PC-9 (cell line): Measurements from ENCODE around the gene SLC35F4. TPM values are rescaled to one million over a fixed set of nuclear protein-coding genes. Genes with fewer than 3 reads are reported as not detected.

Experiments
- BruUV-seq: library from RNA; stranded (reverse); fragments of 400-500 nt; replicated peaks from 2 replicates; lab custom pipeline; 2021; lab: Mats Ljungman, UMichigan
- CTCF ChIA-PET: fragments of 300-600 bp; sonication (Branson Sonifier 250); formaldehyde crosslinking; loops from one replicate; lab custom pipeline; 2022; ENCODE audit warnings: antibody characterized with exemption; lab: Charles Lee
- POLR2A ChIA-PET: fragments of 300-600 bp; sonication (Branson Sonifier 250); formaldehyde crosslinking; loops from one replicate; lab custom pipeline; 2022; ENCODE audit warnings: antibody characterized with exemption; ENCODE audit not compliant: unreplicated experiment; lab: Charles Lee
- DNase-seq, 2 experiments: peaks; one replicate each; pipeline versions ENCODE4 v3.0.0 to v3.0.0-alpha.2; 2015 to 2022; ENCODE audit warnings: mixed read lengths in 1 of 2
- H2AFZ ChIP-seq: fragments of 200-600 bp; sonication (generic); 2 replicates; pipeline ENCODE4 v1.8.1; 2017; ENCODE audit warnings: antibody characterized with exemption
- H3F3A ChIP-seq: fragments of 200-600 bp; sonication (generic); 2 replicates; pipeline ENCODE4 v1.8.1; 2017; ENCODE audit warnings: antibody characterized with exemption, mild to moderate bottlenecking, low read depth; ENCODE audit not compliant: insufficient read depth
- H3K27ac ChIP-seq: fragments of 200-600 bp; sonication (generic); 2 replicates; pipeline ENCODE4 v1.6.1; 2016; ENCODE audit warnings: mixed run types
- H3K27me3 ChIP-seq: fragments of 200-600 bp; sonication (generic); 2 replicates; pipeline ENCODE4 v1.6.1; 2016; ENCODE audit warnings: low read depth, mixed run types; ENCODE audit not compliant: insufficient read depth
- H3K36me3 ChIP-seq: fragments of 200-600 bp; sonication (generic); 2 replicates; pipeline ENCODE4 v1.6.1; 2016; ENCODE audit warnings: low read depth, mixed run types
- H3K4me1 ChIP-seq: fragments of 200-600 bp; sonication (generic); replicated peaks from 2 replicates; pipeline ENCODE4 v1.6.1; 2016; ENCODE audit warnings: mixed run types; ENCODE audit not compliant: insufficient read depth
- H3K4me2 ChIP-seq: fragments of 200-600 bp; sonication (generic); 2 replicates; pipeline ENCODE4 v1.6.1; 2017; ENCODE audit warnings: mixed run types
- H3K4me3 ChIP-seq: fragments of 200-600 bp; sonication (generic); 2 replicates; pipeline ENCODE4 v1.6.1; 2016; ENCODE audit warnings: mixed run types
- H3K79me2 ChIP-seq: fragments of 200-600 bp; sonication (generic); 2 replicates; pipeline ENCODE4 v1.6.1; 2017; ENCODE audit warnings: low read depth, mixed run types
- H3K9me2 ChIP-seq: fragments of 200-600 bp; sonication (generic); 2 replicates; pipeline ENCODE4 v1.8.1; 2017; ENCODE audit warnings: mild to moderate bottlenecking; ENCODE audit not compliant: insufficient read depth
- H3K9me3 ChIP-seq: fragments of 200-600 bp; sonication (generic); 2 replicates; pipeline ENCODE4 v1.8.1; 2016; ENCODE audit warnings: low read depth; ENCODE audit not compliant: insufficient read depth
- H4K20me1 ChIP-seq: fragments of 200-600 bp; sonication (generic); 2 replicates; pipeline ENCODE4 v1.8.1; 2017; ENCODE audit not compliant: insufficient read depth
- CTCF ChIP-seq: fragments of 200-600 bp; sonication (generic); conservative IDR thresholded peaks from 2 replicates; pipeline ENCODE4 v1.6.1; 2017; ENCODE audit warnings: mixed run types, antibody characterized with exemption, mild to moderate bottlenecking, moderate library complexity
- EZH2 ChIP-seq: fragments of 200-600 bp; sonication (generic); IDR thresholded peaks from 2 replicates; pipeline ENCODE4 v1.8.0; 2017; ENCODE audit warnings: antibody characterized with exemption, low read depth
- intact Hi-C: fragments of 100-400 bp; cut with micrococcal nuclease; formaldehyde crosslinking; loops from one replicate; pipeline ENCODE4 v1.10.0; 2022; ENCODE audit not compliant: unreplicated experiment
- total RNA-seq: library from RNA; stranded (reverse); gene quantifications from 2 replicates; pipeline ENCODE4 v1.2.3, GENCODE V29; 2021

The SLC35F4 gene
- total RNA-seq, 1 experiment from 2014 or later = not detected

- H3K36me3 ChIP-seq = no peaks in the 10 kb centered on the region
- no peak overlapping the region for H3K27ac ChIP-seq
- H3K4me1 ChIP-seq = no peaks in the 10 kb centered on the region
- 0 out of 2 replicates have a peak, but pooled peaks cover 4% of the 10 kb centered on the region for H3K27me3 ChIP-seq
- H3F3A ChIP-seq = no peaks in the 10 kb centered on the region
- no peak for DNase-seq
- ChIA-PET POLR2A (no interaction called here), CTCF (no interaction called here)
- H3K4me3 ChIP-seq = no peak overlapping the region
- H2AFZ ChIP-seq = no peak overlapping the region
- H4K20me1 ChIP-seq = no peaks in the 10 kb centered on the region
- TF ChIP-seq EZH2 (no peak), CTCF (no peak)
- H3K79me2 ChIP-seq = no peaks in the 10 kb centered on the region
- intact Hi-C loops = no loop called here
- H3K9me3 ChIP-seq = no peaks in the 10 kb centered on the region
- H3K4me2 ChIP-seq = no peak overlapping the region
- no TSS peak for BruUV-seq
- no peaks in the 10 kb centered on the region for H3K9me2 ChIP-seq
Observed at GRCh38 chr14:57657487-57657886, 208.4 kb downstream of the SLC35F4 start.

- no peaks in the 10 kb centered on the region for H4K20me1 ChIP-seq
- no peaks in the 10 kb centered on the region for H3K79me2 ChIP-seq
- POLR2A ChIA-PET = no interaction called here
- no peak overlapping the region for H3K4me3 ChIP-seq
- H3K9me3 ChIP-seq = no peaks in the 10 kb centered on the region
- H3K27me3 ChIP-seq = 0 out of 2 replicates have a peak, but pooled peaks cover 4% of the 10 kb centered on the region
- H3K4me1 ChIP-seq = no peaks in the 10 kb centered on the region
- intact Hi-C loops = no loop called here
- CTCF ChIA-PET = no interaction called here
- no TSS peak for BruUV-seq
- H3K36me3 ChIP-seq = no peaks in the 10 kb centered on the region
- H3K27ac ChIP-seq = no peak overlapping the region
- H3K9me2 ChIP-seq = no peaks in the 10 kb centered on the region
- DNase-seq = no peak
- TF ChIP-seq CTCF = no peak
- TF ChIP-seq EZH2 = no peak
- H3F3A ChIP-seq = no peaks in the 10 kb centered on the region
- no peak overlapping the region for H2AFZ ChIP-seq
- H3K4me2 ChIP-seq = no peak overlapping the region
Observed at GRCh38 chr14:57656853-57657252, 209.0 kb downstream of the SLC35F4 start.

GRCh38 chr14:57652769-57653168, 213.1 kb downstream of the SLC35F4 start:
- intact Hi-C loops = no loop called here
- no peak for DNase-seq
- no TSS peak for BruUV-seq
- H3K79me2 ChIP-seq = no peaks in the 10 kb centered on the region
- TF ChIP-seq CTCF (no peak), EZH2 (no peak)
- no peak overlapping the region for H3K4me3 ChIP-seq
- no peak overlapping the region for H2AFZ ChIP-seq
- H4K20me1 ChIP-seq = no peaks in the 10 kb centered on the region
- H3F3A ChIP-seq = no peaks in the 10 kb centered on the region
- POLR2A ChIA-PET = no interaction called here
- H3K9me3 ChIP-seq = no peaks in the 10 kb centered on the region
- H3K27ac ChIP-seq = no peak overlapping the region
- H3K27me3 ChIP-seq = peaks cover 23% of the 10 kb centered on the region
- no peak overlapping the region for H3K4me2 ChIP-seq
- CTCF ChIA-PET = no interaction called here
- H3K9me2 ChIP-seq = no peaks in the 10 kb centered on the region
- no peaks in the 10 kb centered on the region for H3K36me3 ChIP-seq
- H3K4me1 ChIP-seq = no peaks in the 10 kb centered on the region
